NCI-H1092 (cell line): ENCODE results near the gene USP5.
A peak's percentile ranks its signal among the peaks of the same experiment; 100 is the strongest.

Experiments
- DNase-seq: peaks from one replicate; lab custom pipeline; 2025; lab: John Stamatoyannopoulos, UW

USP5 gene, protein sequence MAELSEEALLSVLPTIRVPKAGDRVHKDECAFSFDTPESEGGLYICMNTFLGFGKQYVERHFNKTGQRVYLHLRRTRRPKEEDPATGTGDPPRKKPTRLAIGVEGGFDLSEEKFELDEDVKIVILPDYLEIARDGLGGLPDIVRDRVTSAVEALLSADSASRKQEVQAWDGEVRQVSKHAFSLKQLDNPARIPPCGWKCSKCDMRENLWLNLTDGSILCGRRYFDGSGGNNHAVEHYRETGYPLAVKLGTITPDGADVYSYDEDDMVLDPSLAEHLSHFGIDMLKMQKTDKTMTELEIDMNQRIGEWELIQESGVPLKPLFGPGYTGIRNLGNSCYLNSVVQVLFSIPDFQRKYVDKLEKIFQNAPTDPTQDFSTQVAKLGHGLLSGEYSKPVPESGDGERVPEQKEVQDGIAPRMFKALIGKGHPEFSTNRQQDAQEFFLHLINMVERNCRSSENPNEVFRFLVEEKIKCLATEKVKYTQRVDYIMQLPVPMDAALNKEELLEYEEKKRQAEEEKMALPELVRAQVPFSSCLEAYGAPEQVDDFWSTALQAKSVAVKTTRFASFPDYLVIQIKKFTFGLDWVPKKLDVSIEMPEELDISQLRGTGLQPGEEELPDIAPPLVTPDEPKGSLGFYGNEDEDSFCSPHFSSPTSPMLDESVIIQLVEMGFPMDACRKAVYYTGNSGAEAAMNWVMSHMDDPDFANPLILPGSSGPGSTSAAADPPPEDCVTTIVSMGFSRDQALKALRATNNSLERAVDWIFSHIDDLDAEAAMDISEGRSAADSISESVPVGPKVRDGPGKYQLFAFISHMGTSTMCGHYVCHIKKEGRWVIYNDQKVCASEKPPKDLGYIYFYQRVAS

DNA sequence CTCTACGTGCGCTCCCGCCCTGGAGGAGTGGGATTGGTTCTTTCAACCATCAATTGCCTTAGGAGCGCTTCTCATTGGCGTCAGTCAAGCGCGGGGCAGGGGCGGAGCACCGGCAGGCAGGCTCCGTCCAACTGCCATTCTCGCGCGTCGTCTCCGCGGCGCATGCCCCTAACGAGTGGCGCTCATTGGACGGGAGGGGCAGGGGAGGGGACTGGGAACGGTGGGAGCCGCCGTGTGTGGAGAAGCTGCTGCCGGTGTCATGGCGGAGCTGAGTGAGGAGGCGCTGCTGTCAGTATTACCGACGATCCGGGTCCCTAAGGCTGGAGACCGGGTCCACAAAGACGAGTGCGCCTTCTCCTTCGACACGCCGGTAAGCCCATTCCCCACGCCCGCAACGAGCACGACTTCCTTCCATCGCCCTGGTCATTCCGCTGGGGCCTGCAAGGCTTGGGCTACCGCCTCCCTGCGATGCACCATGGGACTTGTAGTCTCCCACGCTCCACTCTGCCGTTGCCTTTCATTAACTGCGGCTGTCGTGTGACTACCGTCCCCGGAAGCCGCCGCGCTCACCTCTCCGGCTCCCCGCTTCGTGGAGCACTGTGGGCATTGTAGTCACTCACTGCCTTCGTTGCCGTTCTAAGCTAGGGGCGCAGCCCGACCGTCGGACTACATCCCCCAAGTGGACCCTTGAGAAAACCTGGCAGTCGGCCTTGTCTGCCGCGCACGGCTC lies at the start of gene USP5:
Gene USP5 (plus strand): TSS at position 230 of the 730 bp plus-strand sequence. CDS start 30 bp downstream, at position 260.
- peak; percentile 99 for DNase-seq

DNA sequence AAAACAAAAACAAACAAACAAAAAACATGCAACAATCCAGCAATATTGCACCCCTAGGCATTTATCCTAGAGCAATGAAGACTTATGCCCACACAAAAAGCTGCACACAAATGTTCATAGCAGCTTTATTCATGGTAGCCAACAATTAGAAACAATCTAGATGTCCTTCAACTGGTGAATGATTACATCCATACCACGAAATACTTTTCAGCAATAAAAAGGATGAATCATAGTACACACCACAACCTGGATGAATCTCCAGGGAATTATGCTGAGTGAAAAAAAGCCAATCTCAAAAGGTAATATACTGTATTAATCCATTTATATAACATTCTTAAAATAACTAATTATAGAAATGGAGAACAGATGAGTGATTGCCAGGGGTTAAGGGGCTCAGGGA lies 44.8 kb upstream of the USP5 start:
- no peak for DNase-seq

DNA sequence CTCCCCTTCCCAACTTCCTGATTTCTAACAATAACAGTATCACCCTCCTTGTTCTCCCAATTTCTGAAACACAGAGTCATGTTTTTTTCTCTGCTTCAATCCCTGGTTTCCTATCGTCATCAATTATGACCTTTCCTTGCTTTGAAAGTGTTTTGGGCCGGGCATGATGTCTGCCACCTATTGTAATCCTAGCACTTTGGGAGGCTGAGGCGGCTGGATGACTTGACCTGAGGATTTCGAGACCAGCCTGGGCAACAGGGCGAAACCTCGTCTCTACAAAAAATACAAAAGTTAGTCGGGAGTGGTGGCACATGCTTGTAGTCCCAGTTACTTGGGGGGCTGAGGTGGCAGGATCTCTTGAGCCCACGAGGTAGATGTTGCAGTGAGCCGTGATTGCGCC lies 42.9 kb upstream of the USP5 start:
- no peak for DNase-seq

DNA sequence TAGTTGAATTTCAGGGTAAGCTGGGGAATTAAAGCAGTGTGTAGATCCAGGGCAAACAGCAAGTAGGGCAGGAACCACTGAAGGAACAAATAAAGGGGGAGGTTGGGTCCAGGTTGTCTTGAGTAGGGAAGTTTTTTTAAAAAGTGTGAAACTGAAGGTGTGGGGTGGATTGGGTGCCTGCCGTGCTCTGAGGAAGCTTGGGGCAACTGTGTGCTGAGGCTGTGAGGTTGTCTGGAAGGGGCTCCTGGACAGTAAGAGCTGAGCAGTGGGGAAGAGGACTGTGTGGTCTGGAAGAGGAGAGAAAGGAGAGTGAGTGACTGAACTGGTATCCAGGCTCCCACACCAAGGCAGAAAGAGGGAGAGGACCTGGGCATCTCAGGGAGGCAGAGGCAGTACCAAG lies 41.2 kb upstream of the USP5 start:
- DNase-seq: no peak

DNA sequence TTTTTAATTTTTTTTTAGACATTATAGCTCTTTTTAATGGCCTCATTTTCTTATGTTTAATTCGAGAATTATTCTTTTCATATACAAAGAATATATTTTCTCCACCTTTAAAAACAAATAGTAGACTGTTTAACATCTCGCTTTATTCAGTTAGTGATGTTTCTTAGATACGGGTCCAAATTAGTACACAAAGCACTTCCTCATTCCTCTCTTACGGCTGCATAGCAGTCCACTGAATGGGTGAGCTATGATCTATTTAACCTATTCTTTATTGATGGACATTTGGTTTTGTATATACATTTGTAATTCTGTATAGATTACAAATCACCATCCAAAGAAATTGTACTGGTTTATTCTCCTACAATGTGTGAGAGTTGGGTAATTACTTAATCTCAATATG lies 38.6 kb upstream of the USP5 start:
- no peak for DNase-seq

DNA sequence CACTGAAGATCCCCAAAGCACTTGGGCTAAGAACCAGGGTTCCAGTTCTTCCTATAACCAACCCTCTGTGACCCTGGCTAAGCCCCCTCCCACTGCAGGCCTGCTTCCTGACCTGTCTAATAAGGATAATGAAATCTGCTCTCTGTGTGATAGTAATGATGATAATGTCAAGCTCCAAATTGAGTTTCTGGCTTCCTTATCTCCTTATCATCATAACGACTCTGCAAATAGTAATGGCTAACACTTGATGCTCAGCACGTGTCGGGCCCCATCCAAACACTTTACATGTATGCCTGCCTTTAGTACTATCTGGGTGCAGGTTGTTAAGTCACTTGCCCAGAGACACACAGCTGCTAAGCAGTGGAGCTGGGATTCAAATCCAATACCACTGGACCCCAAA lies 35.4 kb upstream of the USP5 start:
- no peak for DNase-seq

DNA sequence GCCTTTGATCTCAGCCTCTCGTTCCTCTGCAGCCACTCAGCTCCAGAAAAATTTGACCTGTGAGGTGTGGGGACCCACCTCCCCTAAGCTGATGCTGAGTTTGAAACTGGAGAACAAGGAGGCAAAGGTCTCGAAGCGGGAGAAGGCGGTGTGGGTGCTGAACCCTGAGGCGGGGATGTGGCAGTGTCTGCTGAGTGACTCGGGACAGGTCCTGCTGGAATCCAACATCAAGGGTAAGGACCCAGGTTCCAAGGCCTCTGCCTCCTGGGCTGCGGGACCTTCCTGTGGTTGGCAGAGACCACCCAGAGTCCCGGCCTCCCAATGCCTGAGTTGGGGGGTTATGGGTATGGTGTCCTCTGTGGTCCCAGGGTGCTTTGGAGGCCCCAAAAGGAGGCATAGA lies 34.9 kb upstream of the USP5 start:
- DNase-seq: no peak

DNA sequence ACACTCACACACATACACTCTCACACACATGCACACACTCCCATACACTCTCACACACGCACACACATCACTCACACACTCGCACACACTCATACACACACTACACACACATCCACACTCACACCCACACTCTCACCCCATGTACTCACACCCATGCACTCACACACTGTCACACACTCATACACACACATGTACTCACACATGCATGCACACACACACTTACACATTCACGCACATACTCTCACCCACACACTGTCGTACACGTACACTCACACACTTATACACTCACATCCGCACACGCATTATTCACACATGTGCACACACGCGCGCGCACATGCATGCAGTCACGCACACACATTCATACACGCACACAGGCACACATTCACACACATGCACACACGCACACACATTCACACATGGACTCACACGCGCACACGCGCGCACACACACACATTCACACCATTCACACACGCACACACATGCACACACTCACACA lies 34.2 kb upstream of the USP5 start:
- DNase-seq: no peak

DNA sequence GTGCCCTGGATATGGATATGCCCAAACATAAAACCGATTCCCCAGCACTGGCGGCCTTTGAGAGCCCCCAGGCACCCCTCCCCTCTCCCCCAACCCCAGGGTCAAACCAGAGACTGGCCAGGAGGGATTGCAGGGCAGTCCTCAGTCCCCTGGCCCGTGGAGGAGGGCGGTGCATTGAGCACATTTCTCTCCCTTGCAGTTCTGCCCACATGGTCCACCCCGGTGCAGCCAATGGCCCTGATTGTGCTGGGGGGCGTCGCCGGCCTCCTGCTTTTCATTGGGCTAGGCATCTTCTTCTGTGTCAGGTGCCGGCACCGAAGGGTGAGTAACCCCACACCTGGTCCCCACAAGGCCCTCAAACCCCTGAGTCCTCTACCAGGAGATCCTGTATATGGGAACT lies 33.7 kb upstream of the USP5 start:
- no peak for DNase-seq

DNA sequence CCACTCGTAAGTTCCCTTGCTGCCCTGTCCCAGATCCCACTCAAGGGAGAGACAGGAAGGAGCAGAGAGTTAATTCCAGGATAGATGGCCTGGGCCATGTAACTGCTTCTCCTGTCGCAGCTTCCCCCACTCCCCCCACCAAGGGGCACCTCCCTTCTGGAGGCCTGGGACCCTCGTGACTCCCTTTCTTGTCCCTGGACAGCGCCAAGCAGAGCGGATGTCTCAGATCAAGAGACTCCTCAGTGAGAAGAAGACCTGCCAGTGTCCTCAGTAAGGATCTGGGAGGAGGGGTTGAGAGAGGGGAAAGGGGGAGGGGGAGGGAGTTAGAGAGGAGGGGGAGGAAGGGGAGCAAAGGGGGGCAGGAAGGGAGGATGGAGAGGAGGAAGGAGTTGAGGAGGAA lies 33.3 kb upstream of the USP5 start:
- no peak for DNase-seq

DNA sequence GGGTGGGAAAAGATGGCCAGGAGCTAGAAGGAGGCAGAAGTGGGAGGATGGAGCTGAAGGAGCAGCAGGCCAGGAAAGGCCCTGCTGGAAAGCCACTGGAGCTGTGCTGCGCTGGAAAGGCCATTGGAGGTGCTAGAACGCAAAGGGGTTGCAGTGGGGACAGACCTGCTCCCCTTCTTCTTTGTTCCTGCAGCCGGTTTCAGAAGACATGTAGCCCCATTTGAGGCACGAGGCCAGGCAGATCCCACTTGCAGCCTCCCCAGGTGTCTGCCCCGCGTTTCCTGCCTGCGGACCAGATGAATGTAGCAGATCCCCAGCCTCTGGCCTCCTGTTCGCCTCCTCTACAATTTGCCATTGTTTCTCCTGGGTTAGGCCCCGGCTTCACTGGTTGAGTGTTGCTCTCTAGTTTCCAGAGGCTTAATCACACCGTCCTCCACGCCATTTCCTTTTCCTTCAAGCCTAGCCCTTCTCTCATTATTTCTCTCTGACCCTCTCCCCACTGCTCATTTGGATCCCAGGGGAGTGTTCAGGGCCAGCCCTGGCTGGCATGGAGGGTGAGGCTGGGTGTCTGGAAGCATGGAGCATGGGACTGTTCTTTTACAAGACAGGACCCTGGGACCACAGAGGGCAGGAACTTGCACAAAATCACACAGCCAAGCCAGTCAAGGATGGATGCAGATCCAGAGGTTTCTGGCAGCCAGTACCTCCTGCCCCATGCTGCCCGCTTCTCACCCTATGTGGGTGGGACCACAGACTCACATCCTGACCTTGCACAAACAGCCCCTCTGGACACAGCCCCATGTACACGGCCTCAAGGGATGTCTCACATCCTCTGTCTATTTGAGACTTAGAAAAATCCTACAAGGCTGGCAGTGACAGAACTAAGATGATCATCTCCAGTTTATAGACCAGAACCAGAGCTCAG lies 32.6 kb upstream of the USP5 start:
- no peak for DNase-seq

DNA sequence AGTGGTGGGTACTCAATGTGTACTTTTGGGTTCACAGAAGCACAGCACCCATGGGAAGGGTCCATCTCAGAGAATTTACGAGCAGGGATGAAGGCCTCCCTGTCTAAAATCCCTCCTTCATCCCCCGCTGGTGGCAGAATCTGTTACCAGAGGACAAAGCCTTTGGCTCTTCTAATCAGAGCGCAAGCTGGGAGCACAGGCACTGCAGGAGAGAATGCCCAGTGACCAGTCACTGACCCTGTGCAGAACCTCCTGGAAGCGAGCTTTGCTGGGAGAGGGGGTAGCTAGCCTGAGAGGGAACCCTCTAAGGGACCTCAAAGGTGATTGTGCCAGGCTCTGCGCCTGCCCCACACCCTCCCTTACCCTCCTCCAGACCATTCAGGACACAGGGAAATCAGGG lies 31.8 kb upstream of the USP5 start:
- DNase-seq: no peak

DNA sequence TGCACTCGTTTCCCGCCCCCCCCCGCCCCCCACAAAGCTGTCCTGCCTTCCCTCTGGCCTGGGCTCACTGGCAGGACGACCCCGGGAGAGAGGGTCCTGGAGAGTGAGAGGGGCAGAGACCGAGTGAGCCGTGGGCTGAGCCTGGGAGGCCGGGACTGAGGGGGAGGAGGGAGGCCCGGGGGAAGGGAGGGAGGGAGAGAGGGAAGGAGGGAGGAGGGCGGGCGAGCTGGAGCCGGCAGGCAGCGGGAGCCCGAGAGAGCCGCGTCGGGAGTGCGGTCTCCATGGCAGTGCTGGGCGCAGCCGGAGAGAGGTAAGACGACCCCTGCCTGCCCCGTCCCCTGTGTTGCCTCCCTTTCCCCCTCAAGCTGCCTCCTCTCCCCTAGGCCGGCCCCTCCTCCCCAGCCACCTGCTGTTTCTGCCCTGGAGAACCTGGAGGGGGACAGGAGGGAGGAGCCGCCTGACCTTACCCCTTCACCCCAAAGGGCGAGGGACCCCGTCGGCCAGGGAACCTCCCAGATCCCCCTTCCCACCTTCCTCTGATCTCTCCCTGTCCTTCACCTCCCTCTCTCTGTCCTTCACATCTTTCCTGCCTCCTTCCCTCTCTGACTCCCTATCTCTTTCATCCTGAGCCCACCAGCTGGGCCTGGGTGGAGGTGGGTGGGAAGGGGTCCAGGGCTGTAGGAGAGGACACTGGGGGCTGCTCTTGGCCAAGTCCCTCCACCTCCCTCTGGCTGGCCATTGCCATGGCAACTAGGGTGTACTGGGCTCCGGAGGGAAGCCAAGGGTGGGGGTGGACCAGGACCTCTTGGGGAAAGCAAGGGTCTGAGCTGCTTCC lies 30.1 kb upstream of the USP5 start, which contains the start of gene GPR162:
Gene GPR162 (plus strand): TSS at position 231 of the 835 bp plus-strand sequence. CDS start 2,078 bp downstream, outside the sequence.
- peak; percentile 56 for DNase-seq

DNA sequence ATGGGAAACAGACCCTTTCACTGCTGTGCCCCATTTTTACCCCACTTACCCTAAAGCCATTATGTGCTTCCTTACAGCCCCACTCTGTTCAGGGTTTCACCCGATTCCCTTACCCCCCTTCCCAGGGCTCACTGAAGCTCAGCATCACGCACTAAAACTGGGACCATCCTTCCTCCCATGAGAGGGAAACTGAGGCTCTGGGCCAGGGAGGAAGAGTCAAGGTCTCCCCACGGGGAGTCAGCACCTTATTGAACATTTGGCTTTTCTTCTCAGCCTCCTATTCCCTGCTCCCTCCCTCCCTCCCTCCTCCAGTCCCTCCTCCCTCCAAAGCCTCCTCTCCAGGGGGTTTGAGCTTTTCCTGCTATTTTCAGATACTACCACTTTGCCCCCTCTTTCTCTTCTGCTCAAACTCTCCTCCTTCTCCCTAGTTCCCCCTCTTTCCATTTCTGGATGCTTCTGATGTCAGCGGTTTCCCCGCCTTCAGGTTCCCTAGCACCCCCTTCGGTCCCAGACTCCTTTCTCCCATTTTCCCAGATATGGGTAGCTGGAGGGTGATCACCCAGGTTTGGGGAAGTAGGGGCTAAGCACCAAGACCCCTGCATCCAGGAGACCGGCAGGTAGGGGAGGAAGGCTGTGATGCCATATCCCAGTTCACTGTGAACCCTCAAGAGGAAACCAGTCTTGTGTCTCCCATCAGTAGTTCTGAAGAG lies 29.4 kb upstream of the USP5 start:
- DNase-seq: no peak

DNA sequence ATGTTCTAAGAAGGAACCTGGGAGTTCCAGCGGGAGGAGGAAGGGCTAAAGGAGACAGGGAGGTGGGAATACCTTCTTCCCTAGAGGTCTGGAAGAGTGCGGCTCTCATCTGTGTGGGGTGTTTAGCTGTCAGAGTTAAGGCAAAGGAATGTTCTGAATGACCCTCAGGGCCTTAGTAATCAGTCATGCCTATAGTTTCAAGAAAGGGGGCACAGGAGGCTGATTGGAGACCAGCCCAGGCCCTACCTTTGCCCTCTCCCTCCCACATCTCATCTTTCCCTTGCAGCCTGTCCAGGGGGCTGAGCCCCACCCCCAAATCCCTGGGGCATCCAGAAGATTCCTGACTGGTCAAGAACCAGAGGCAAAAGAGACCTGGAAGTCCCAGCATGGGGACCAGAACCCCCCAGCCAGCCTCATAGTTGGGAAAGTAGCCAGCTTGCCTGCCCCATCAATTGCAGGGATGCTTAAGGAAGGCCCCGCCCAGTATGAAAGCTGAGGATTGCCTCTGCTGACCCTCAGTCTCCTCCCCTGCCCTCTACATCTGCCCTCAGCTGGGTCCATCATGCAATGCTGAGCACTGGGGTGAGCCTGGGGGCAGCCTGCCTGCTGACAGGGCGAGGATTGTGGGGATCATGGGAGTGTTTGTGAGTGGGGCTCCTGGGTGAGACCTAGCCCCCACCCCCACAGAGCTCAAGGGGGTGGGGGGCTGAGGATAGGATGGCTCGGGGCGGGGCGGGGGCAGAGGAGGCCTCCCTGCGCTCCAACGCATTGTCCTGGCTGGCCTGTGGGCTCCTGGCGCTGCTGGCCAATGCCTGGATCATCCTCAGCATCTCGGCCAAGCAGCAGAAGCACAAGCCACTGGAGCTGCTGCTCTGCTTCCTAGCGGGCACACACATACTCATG lies 28.5 kb upstream of the USP5 start:
- no peak for DNase-seq

DNA sequence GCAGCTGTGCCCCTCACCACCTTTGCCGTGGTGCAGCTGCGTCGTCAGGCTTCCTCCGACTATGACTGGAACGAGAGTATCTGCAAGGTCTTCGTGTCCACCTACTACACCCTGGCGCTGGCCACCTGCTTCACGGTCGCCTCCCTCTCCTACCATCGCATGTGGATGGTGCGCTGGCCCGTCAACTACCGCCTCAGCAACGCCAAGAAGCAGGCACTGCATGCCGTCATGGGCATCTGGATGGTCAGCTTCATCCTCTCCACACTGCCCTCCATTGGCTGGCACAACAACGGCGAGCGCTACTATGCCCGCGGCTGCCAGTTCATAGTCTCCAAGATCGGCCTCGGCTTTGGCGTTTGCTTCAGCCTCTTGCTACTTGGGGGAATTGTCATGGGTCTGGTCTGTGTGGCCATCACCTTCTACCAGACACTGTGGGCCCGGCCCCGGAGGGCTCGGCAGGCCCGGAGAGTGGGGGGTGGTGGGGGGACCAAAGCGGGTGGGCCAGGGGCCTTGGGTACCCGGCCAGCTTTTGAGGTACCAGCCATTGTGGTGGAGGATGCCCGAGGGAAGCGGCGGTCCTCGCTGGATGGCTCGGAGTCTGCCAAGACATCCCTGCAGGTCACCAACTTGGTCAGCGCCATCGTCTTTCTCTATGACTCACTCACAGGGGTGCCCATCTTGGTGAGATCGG lies 27.7 kb upstream of the USP5 start:
- no peak for DNase-seq

DNA sequence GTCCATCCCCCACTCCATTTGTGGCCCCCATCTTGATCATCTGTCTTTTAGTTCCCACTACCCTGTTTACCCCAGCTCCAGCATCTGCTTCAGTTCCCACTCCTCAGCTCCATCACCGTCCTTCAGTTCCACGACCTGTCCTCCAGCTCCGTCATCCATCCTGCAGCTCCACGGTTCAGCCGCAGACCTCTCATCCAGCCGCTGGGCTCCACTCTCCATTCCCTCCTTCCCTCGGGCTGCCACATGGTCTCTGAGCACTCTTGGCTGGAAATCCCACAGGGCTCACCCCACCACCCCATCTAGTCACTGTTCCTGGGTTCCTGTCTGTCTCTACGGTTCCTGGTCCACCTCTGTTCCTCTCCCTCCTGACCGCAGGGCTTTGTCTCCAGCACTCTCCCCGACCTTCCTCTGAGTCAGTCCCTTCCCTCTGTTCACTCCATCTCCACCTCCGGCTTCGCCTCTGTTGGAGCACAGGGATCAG lies 27.0 kb upstream of the USP5 start:
- no peak for DNase-seq
